GM19328 (cell line): Measurements from ENCODE around the gene TMPRSS15.

Experiments
- ATAC-seq: cut with Tn5 transposase; IDR thresholded peaks from one replicate; pipeline ENCODE4 v1.9.1; 2021; ENCODE audit warnings: mild to moderate bottlenecking, moderate library complexity; ENCODE audit not compliant: unreplicated experiment

The TMPRSS15 gene

DNA sequence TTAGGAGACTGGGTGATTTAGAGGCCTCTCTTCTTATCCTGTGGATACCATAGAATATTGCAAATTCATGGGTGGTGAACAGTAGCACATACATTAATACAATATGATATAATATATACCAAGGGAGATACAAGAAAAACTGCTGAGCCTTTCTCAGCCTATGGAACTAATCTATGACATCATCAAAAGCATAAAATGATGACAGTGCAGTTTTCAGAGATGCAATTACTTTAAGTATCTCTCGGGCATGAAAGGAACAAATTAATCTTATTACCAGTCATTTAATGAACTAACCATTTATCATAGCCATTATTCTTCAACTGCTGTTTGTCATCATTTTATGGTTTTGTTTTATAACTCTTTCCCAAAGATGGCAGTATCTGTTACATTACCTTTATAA is 155.4 kb downstream of the TMPRSS15 start:
- no peak for ATAC-seq

DNA sequence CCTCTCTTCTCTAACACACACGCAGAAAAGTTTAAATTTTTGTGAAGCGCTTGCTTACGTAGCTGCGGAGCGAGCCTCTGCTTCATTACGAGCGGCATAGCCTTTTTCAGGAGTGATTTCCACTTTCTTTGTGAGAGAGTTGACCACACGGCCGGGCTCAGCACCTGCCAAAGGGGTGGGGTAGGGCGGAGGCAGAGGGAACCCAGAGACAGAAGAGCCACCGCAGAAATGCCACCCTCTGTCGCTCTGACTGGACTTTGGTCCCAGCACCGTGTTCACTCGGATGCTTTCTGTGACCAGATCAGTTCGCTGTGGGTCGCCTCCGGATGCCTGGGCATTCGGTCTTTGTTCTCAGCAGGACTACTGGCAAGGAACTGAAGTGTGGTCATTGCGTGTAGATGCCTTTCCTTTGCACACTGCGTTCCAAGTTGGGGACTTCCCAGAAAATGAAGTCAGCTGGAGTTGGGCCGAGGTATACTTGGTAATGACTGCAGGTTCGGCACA is 158.1 kb downstream of the TMPRSS15 start:
- ATAC-seq: no peak

- ATAC-seq: no peak
Measured at GRCh38 chr21:18244671-18245463, 158.7 kb downstream of the TMPRSS15 start, which contains the start of gene CHODL. CHODL (plus strand) TSS chr21:18244833; CDS start chr21:18245224, 391 bp downstream.

DNA sequence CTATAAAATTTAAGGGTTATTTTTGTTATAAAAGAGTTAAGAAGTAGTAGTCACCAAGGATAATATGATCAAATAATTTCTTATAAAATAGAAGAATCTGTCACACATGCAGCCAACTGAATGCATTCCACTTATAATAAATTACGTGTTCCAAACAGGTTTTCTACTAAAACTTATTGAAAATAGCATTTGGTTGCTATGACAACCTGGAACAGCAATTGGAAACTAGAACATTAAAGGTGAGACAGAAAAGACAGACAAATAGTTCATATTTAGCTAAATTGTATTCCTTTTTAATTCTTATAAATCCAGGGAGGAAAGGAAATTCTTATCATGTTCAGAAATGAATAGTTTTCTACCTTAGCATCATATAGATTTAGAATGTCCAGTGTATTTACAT is 168.0 kb downstream of the TMPRSS15 start:
- no peak for ATAC-seq

GRCh38 chr21:18228060-18228739 is 175.4 kb downstream of the TMPRSS15 start:
- no peak for ATAC-seq

GRCh38 chr21:18222346-18222745 is 181.2 kb downstream of the TMPRSS15 start:
- ATAC-seq: no peak

GRCh38 chr21:18220498-18220897 is 183.1 kb downstream of the TMPRSS15 start:
- no peak for ATAC-seq
